ENCODE results near the gene CACNB1.
A peak's percentile ranks its signal among the peaks of the same experiment; 100 is the strongest.

Gene CACNB1

GRCh38 chr17:39197380-39198185 is at the start of gene CACNB1:
Gene CACNB1 (minus strand): TSS chr17:39197669. CDS start chr17:39197495, 174 bp downstream.
- peak; percentile 16 to 59 (median 29) for DNase-seq (ENCODE audit: low read depth in 3 of 3, low spot score in 1 of 3)

GRCh38 chr17:39246274-39246673 is 48.8 kb upstream of the CACNB1 start:
- no peak for DNase-seq (ENCODE audit: low read depth in 3 of 3, low spot score in 1 of 3)

- DNase-seq (ENCODE audit: low read depth in 3 of 3, low spot score in 1 of 3) = peak; percentile 59 to 81 (median 67)
These were observed 47.4 kb upstream of the CACNB1 start for GRCh38 chr17:39244600-39245570.

GRCh38 chr17:39244016-39244599 is 46.6 kb upstream of the CACNB1 start:
- no peak for DNase-seq (ENCODE audit: low read depth in 3 of 3, low spot score in 1 of 3)

GRCh38 chr17:39243155-39243554 is 45.7 kb upstream of the CACNB1 start:
- DNase-seq (ENCODE audit: low read depth in 3 of 3, low spot score in 1 of 3) = no peak

GRCh38 chr17:39240631-39241030 is 43.2 kb upstream of the CACNB1 start:
- DNase-seq (ENCODE audit: low read depth in 3 of 3, low spot score in 1 of 3) = no peak

- peak; percentile 21 to 56 (median 31) for DNase-seq (ENCODE audit: low read depth in 3 of 3, low spot score in 1 of 3)
These were observed 42.3 kb upstream of the CACNB1 start for GRCh38 chr17:39239640-39240314.

GRCh38 chr17:39238311-39238972 is 41.0 kb upstream of the CACNB1 start:
- DNase-seq (ENCODE audit: low read depth in 3 of 3, low spot score in 1 of 3) = peak; percentile 35 to 68 (median 49)

GRCh38 chr17:39237586-39237985 is 40.1 kb upstream of the CACNB1 start:
- no peak for DNase-seq (ENCODE audit: low read depth in 3 of 3, low spot score in 1 of 3)

GRCh38 chr17:39236981-39237441 is 39.5 kb upstream of the CACNB1 start:
- DNase-seq (ENCODE audit: low read depth in 3 of 3, low spot score in 1 of 3) = no peak

GRCh38 chr17:39236450-39236927 is 39.0 kb upstream of the CACNB1 start:
- DNase-seq (ENCODE audit: low read depth in 3 of 3, low spot score in 1 of 3) = no peak

- peak in 1 of 3 donors; percentile 16 for DNase-seq (ENCODE audit: low read depth in 3 of 3, low spot score in 1 of 3)
These were observed 38.3 kb upstream of the CACNB1 start for GRCh38 chr17:39235555-39236449.

- peak in 2 of 3 donors; percentile 18 to 37 for DNase-seq (ENCODE audit: low read depth in 3 of 3, low spot score in 1 of 3)
These were observed 34.4 kb upstream of the CACNB1 start for GRCh38 chr17:39231591-39232551.

GRCh38 chr17:39231091-39231561 is 33.7 kb upstream of the CACNB1 start:
- DNase-seq (ENCODE audit: low read depth in 3 of 3, low spot score in 1 of 3) = no peak

- no peak for DNase-seq (ENCODE audit: low read depth in 3 of 3, low spot score in 1 of 3)
These were observed 32.9 kb upstream of the CACNB1 start for GRCh38 chr17:39230361-39230760.

GRCh38 chr17:39229274-39229913 is 31.9 kb upstream of the CACNB1 start:
- DNase-seq (ENCODE audit: low read depth in 3 of 3, low spot score in 1 of 3) = no peak

- DNase-seq (ENCODE audit: low read depth in 3 of 3, low spot score in 1 of 3) = no peak
These were observed 30.0 kb upstream of the CACNB1 start for GRCh38 chr17:39227364-39227919.
